H1 (cell line): ENCODE data around the gene ROBO2. TPM values are rescaled to one million over a fixed set of nuclear protein-coding genes. Genes with fewer than 3 reads are reported as not detected.

Experiments used
- CTCF ChIA-PET: fragments of 300-600 bp; sonication (Branson Sonifier 250); formaldehyde crosslinking; loops from one replicate; lab custom pipeline; 2021; ENCODE audit not compliant: partially characterized antibody; lab: Charles Lee
- POLR2A ChIA-PET: fragments of 300-600 bp; sonication (Branson Sonifier 250); formaldehyde crosslinking; loops from one replicate; lab custom pipeline; 2021; ENCODE audit warnings: inconsistent platforms; ENCODE audit not compliant: partially characterized antibody; lab: Charles Lee
- DNase-seq, 2 experiments: peaks; one replicate each; pipeline versions ENCODE4 v3.0.0 to v3.0.0-alpha.2; 2010 to 2022; ENCODE audit warnings: low spot score in 2 of 2, low read depth in 1 of 2, mixed read lengths in 1 of 2
- FAIRE-seq: peaks from 2 replicates; lab custom pipeline; 2011; peaks lifted over from hg19 to GRCh38; lab: Jason Lieb, UNC
- H2AFZ ChIP-seq: 2 replicates; pipeline ENCODE4 v1.8.1; 2012; ENCODE audit warnings: low read length, inconsistent platforms
- H2AK5ac ChIP-seq: 2 replicates; pipeline ENCODE4 v1.6.1; 2013; ENCODE audit warnings: low read depth, low read length
- H2BK120ac ChIP-seq: replicated peaks from 2 replicates; pipeline ENCODE3; 2013; ENCODE audit warnings: low read depth, low read length, inconsistent platforms
- H2BK12ac ChIP-seq: 2 replicates; pipeline ENCODE4 v1.6.1; 2013; ENCODE audit warnings: low read depth, low read length
- H2BK15ac ChIP-seq: 2 replicates; pipeline ENCODE4 v1.6.1; 2013; ENCODE audit warnings: low read length
- H2BK20ac ChIP-seq: 2 replicates; pipeline ENCODE4 v1.6.1; 2013; ENCODE audit warnings: low read length
- H2BK5ac ChIP-seq: 2 replicates; pipeline ENCODE4 v1.6.1; 2013; ENCODE audit warnings: low read depth, low read length
- H3K14ac ChIP-seq: 2 replicates; pipeline ENCODE4 v1.6.1; 2013; ENCODE audit warnings: inconsistent platforms; ENCODE audit not compliant: insufficient read length
- H3K18ac ChIP-seq: 2 replicates; pipeline ENCODE4 v1.6.1; 2013; ENCODE audit warnings: low read length; ENCODE audit errors: extremely low read depth
- H3K23ac ChIP-seq: 2 replicates; pipeline ENCODE4 v1.6.1; 2013; ENCODE audit warnings: inconsistent platforms; ENCODE audit not compliant: insufficient read length
- H3K23me2 ChIP-seq: 2 replicates; pipeline ENCODE4 v1.6.1; 2013; ENCODE audit warnings: low read depth, low read length
- H3K27ac ChIP-seq: 2 replicates; pipeline ENCODE4 v1.6.1; 2011; ENCODE audit warnings: low read depth, low read length, inconsistent platforms
- H3K27me3 ChIP-seq, 4 experiments: replicated peaks in 1 of 4; 1 replicate in 1 of 4; 2 replicates in 3 of 4; pipeline versions ENCODE4 v1.6.1 to v1.8.1; 2011 to 2013; ENCODE audit warnings: low read length in 3 of 4, mild to moderate bottlenecking in 3 of 4, inconsistent platforms in 2 of 4, mixed read lengths in 2 of 4, moderate library complexity in 1 of 4; ENCODE audit not compliant: control insufficient read depth in 3 of 4, insufficient read depth in 3 of 4; ENCODE audit errors: extremely low read depth in 1 of 4
- H3K36me3 ChIP-seq, 4 experiments: 2 replicates each; pipeline versions ENCODE4 v1.6.1 to v1.8.1; 2011 to 2013; ENCODE audit warnings: mild to moderate bottlenecking in 4 of 4, low read length in 3 of 4, moderate library complexity in 2 of 4, control low read depth in 1 of 4, inconsistent platforms in 1 of 4; ENCODE audit not compliant: insufficient read depth in 4 of 4, control insufficient read depth in 2 of 4
- H3K4ac ChIP-seq: replicated peaks from 2 replicates; pipeline ENCODE3; 2013; ENCODE audit warnings: low read length, low read depth, mixed read lengths, inconsistent platforms; ENCODE audit not compliant: insufficient read length
- H3K4me1 ChIP-seq, 4 experiments: replicated peaks in 1 of 4; 1 replicate in 1 of 4; 2 replicates in 3 of 4; pipeline versions ENCODE4 v1.6.1 to v1.8.1; 2011 to 2013; ENCODE audit warnings: low read length in 3 of 4, inconsistent platforms in 2 of 4, mixed read lengths in 1 of 4; ENCODE audit not compliant: insufficient read depth in 4 of 4, control insufficient read depth in 3 of 4
- H3K4me2 ChIP-seq, 2 experiments: 2 replicates each; pipeline versions ENCODE4 v1.6.1 to v1.8.1; 2011 to 2013; ENCODE audit warnings: low read depth in 2 of 2, low read length in 2 of 2, control low read depth in 1 of 2, inconsistent platforms in 1 of 2, mild to moderate bottlenecking in 1 of 2; ENCODE audit not compliant: insufficient read depth in 1 of 2
- H3K4me3 ChIP-seq, 4 experiments: fragments of 200-600, 300-600 bp in 1 of 4; sonication (generic), shearing (Covaris generic), sonication (Bioruptor Twin) in 1 of 4; 2 replicates each; pipeline versions ENCODE4 v1.5.1 to v1.8.1; 2011 to 2016; ENCODE audit warnings: low read length in 4 of 4, low read depth in 3 of 4, control low read depth in 2 of 4, inconsistent platforms in 2 of 4, mild to moderate bottlenecking in 2 of 4, mixed read lengths in 1 of 4, moderate library complexity in 1 of 4; ENCODE audit not compliant: insufficient read depth in 2 of 4; ENCODE audit errors: extremely low read depth in 1 of 4
- H3K56ac ChIP-seq: replicated peaks from 2 replicates; pipeline ENCODE3; 2013; ENCODE audit warnings: low read depth, mild to moderate bottlenecking, mixed read lengths, low read length, inconsistent platforms; ENCODE audit not compliant: insufficient read length
- H3K79me1 ChIP-seq: 2 replicates; pipeline ENCODE4 v1.6.1; 2013; ENCODE audit warnings: low read depth, low read length, control low read depth
- H3K79me2 ChIP-seq, 2 experiments: 2 replicates each; pipeline versions ENCODE4 v1.6.1 to v1.8.1; 2012 to 2013; ENCODE audit warnings: low read length in 2 of 2, mild to moderate bottlenecking in 2 of 2, inconsistent platforms in 1 of 2; ENCODE audit not compliant: insufficient read depth in 2 of 2, control insufficient read depth in 1 of 2
- H3K9ac ChIP-seq, 4 experiments: replicated peaks in 1 of 4; 1 replicate in 1 of 4; 2 replicates in 3 of 4; pipeline versions ENCODE4 v1.6.1 to v1.8.1; 2011 to 2013; ENCODE audit warnings: low read depth in 3 of 4, low read length in 3 of 4, control low read depth in 2 of 4, mild to moderate bottlenecking in 2 of 4, moderate library complexity in 2 of 4, inconsistent platforms in 1 of 4; ENCODE audit errors: extremely low read depth in 1 of 4
- H3K9me3 ChIP-seq, 2 experiments: 2 replicates each; pipeline versions ENCODE4 v1.6.1 to v1.8.1; 2012 to 2013; ENCODE audit warnings: mild to moderate bottlenecking in 2 of 2, moderate library complexity in 2 of 2, control low read depth in 1 of 2, inconsistent platforms in 1 of 2, low read depth in 1 of 2, low read length in 1 of 2, mixed read lengths in 1 of 2; ENCODE audit not compliant: insufficient read depth in 2 of 2
- H4K20me1 ChIP-seq, 2 experiments: replicated peaks in 1 of 2; 2 replicates each; pipeline versions ENCODE3 to v1.8.1; 2011 to 2013; ENCODE audit warnings: inconsistent platforms in 2 of 2, low read length in 2 of 2, mild to moderate bottlenecking in 1 of 2; ENCODE audit not compliant: insufficient read depth in 2 of 2, control insufficient read depth in 1 of 2
- H4K5ac ChIP-seq: 2 replicates; pipeline ENCODE4 v1.6.1; 2013; ENCODE audit warnings: low read length, low read depth, mixed read lengths, inconsistent platforms; ENCODE audit not compliant: insufficient read length
- H4K8ac ChIP-seq: 2 replicates; pipeline ENCODE4 v1.8.0; 2013; ENCODE audit warnings: mild to moderate bottlenecking, moderate library complexity, low read length, inconsistent platforms; ENCODE audit not compliant: insufficient read depth; ENCODE audit errors: extremely low read depth
- H4K91ac ChIP-seq: replicated peaks from 2 replicates; pipeline ENCODE3; 2013; ENCODE audit warnings: low read length, mixed read lengths, inconsistent platforms; ENCODE audit not compliant: insufficient read length
- BACH1 ChIP-seq: IDR thresholded peaks from 2 replicates; pipeline ENCODE4 v1.6.1; 2012; ENCODE audit warnings: low read length, improper control_type of control experiment
- CHD1 ChIP-seq: IDR thresholded peaks from 2 replicates; pipeline ENCODE4 v1.6.1; 2012; ENCODE audit warnings: low read depth, low read length, improper control_type of control experiment
- CTCF ChIP-seq, 3 experiments: IDR thresholded peaks; 1 replicate in 2 of 3; 2 replicates in 1 of 3; pipeline versions ENCODE4 v1.5.1 to v1.6.1; 2011; ENCODE audit warnings: low read length in 3 of 3, mild to moderate bottlenecking in 3 of 3, inconsistent platforms in 2 of 3, low read depth in 1 of 3, moderate library complexity in 1 of 3; ENCODE audit not compliant: insufficient read depth in 1 of 3; ENCODE audit errors: control extremely low read depth in 1 of 3
- GTF2F1 ChIP-seq: IDR thresholded peaks from 2 replicates; pipeline ENCODE4 v1.6.1; 2012; ENCODE audit warnings: low read depth, low read length, improper control_type of control experiment, borderline replicate concordance
- KDM4A ChIP-seq: IDR thresholded peaks from one replicate; pipeline ENCODE4 v1.7.1; 2012; ENCODE audit warnings: low read depth, mild to moderate bottlenecking, moderate library complexity, low read length, inconsistent platforms; ENCODE audit not compliant: severe bottlenecking
- KDM5A ChIP-seq: fragments of 200-600 bp; IDR thresholded peaks from 2 replicates; pipeline ENCODE4 v1.7.1; 2012; ENCODE audit warnings: mild to moderate bottlenecking, low read length, inconsistent platforms, mixed read lengths
- POLR2A ChIP-seq, 2 experiments: IDR thresholded peaks; 1 replicate in 1 of 2; 2 replicates in 1 of 2; pipeline ENCODE4 v1.6.1; 2011; ENCODE audit warnings: low read depth in 2 of 2, low read length in 2 of 2, mild to moderate bottlenecking in 2 of 2; ENCODE audit errors: control extremely low read depth in 1 of 2
- SP2 ChIP-seq: IDR thresholded peaks from 2 replicates; pipeline ENCODE4 v1.6.1; 2012; ENCODE audit warnings: mild to moderate bottlenecking, low read length, inconsistent platforms
- WGBS, 2 experiments: shearing (Covaris generic) in 1 of 2; methylation state at CpG; one replicate each; pipeline versions ENCODE4 v1.1.6 to v1.1.7; 2013 to 2015; ENCODE audit warnings: low lambda C conversion rate in 2 of 2, mixed read lengths in 2 of 2, inconsistent platforms in 1 of 2, low coverage in 1 of 2, missing lambda C conversion rate in 1 of 2; ENCODE audit not compliant: insufficient replicate concordance in 2 of 2, insufficient coverage in 1 of 2, insufficient read length in 1 of 2; ENCODE audit errors: extremely low coverage in 1 of 2, missing lambda C conversion rate in 1 of 2; 5-methylcytosine and 5-hydroxymethylcytosine counted together
- polyA plus RNA-seq, 7 experiments: library from polyadenylated mRNA; depleted of rRNA in 3 of 7; stranded (reverse) in 5 of 7; unstranded in 2 of 7; fragments of >200 nt in 5 of 7; fragments of 200-250 nt in 2 of 7; gene quantifications; 1 replicate in 5 of 7; 2 replicates in 1 of 7; 4 replicates in 1 of 7; pipeline versions ENCODE4 v1.2.1 to v1.2.3, GENCODE V29; 2011 to 2013; ENCODE audit warnings: missing spikeins in 2 of 7, mixed read lengths in 2 of 7
- total RNA-seq: library from RNA; stranded (reverse); fragmentation: NEBNext Ultra II Directional; extraction: Animal tissue kit (Norgen Biotek cat#: 25700); gene quantifications from 2 replicates; pipeline ENCODE4 v1.2.1, GENCODE V29; 2021
- TF ChIP-seq, protein P1 (sequence below): IDR thresholded peaks from 2 replicates; pipeline ENCODE4 v1.6.1; 2012; ENCODE audit warnings: inconsistent platforms

The ROBO2 gene
- total and polyA plus RNA-seq, 2 of the 8 experiments (the other 6 are each of a cell fraction or from before 2014, with no cell fraction given): 1.5 to 2.9 TPM

DNA sequence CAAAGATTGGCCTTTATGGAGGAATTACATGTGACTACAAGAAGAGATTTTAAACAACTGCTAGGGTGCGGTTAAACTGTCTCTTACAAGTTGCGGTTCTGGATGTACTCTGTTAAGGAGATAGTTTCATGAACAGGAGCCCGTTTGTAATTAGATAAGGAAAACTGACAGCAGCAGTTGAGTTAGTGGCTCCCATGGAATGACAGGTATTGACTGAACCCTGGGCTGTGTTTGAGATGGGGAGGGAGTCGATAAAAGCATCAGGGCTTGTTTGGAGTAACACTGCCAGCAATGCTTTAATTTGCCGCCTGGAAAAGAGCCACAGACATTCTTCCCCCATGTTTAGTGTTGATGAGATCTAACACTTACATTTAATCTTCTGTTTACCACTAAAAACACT is 139.9 kb downstream of the ROBO2 start:
- no peak overlapping the region for H4K5ac ChIP-seq
- no peak overlapping the region for H2BK5ac ChIP-seq
- H3K79me1 ChIP-seq: no peaks in the 10 kb centered on the region
- no peak overlapping the region for H4K91ac ChIP-seq
- H2BK12ac ChIP-seq: no peak overlapping the region
- H4K8ac ChIP-seq: no peak overlapping the region
- H3K23me2 ChIP-seq: no peaks in the 10 kb centered on the region
- no peaks in the 10 kb centered on the region for H3K4me1 ChIP-seq
- WGBS, 2 experiments: 91% methylated on average over 5 of the region's 5 CpGs; no CpG with 5 or more reads in 1 of the 2 experiments
- peaks cover 0 to 1% (median 0%) of the 10 kb centered on the region in 4 experiments; a peak in 1 of 7 replicates for H3K27me3 ChIP-seq
- no peaks in the 10 kb centered on the region for H4K20me1 ChIP-seq
- H3K14ac ChIP-seq: no peak overlapping the region
- no peak overlapping the region for H3K56ac ChIP-seq
- H2BK15ac ChIP-seq: no peak overlapping the region
- no peak overlapping the region for H2BK20ac ChIP-seq
- H3K18ac ChIP-seq: no peak overlapping the region
- peak overlapping the region; percentile 59; the same call in 1 of the 2 replicates for H2AFZ ChIP-seq
- no peak overlapping the region for H3K4ac ChIP-seq
- no peak overlapping the region for H3K9ac ChIP-seq
- no peak for DNase-seq
- FAIRE-seq: no peak
- POLR2A ChIA-PET: no interaction called here
- H3K79me2 ChIP-seq: no peaks in the 10 kb centered on the region
- H3K27ac ChIP-seq: no peak overlapping the region
- no peak overlapping the region for H3K4me3 ChIP-seq
- no peak overlapping the region for H2AK5ac ChIP-seq
- TF ChIP-seq, protein P1, sequence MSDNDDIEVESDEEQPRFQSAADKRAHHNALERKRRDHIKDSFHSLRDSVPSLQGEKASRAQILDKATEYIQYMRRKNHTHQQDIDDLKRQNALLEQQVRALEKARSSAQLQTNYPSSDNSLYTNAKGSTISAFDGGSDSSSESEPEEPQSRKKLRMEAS: no peak
- no peak for TF ChIP-seq CTCF (IDR thresholded peaks at IDR 0.05; ENCODE audit: control extremely low read depth in 1 of 3, insufficient read depth in 1 of 3, low read depth in 1 of 3, low read length in 3 of 3)
- TF ChIP-seq SP2: no peak
- no peak for TF ChIP-seq GTF2F1
- TF ChIP-seq POLR2A (IDR thresholded peaks at IDR 0.05; ENCODE audit: control extremely low read depth in 1 of 2, low read depth in 2 of 2, low read length in 2 of 2): no peak
- no peak for TF ChIP-seq BACH1
- no peak for TF ChIP-seq KDM4A
- TF ChIP-seq KDM5A: no peak
- TF ChIP-seq CHD1: no peak
- no peak overlapping the region for H2BK120ac ChIP-seq
- no peak overlapping the region for H3K23ac ChIP-seq
- H3K36me3 ChIP-seq: no peaks in the 10 kb centered on the region
- no peak overlapping the region for H3K4me2 ChIP-seq
- CTCF ChIA-PET: interaction anchor here (0.7 kb wide), 1 partner anchor 118 kb away, joined by 3 read pairs; no protein-coding TSS in a partner anchor
- no peaks in the 10 kb centered on the region for H3K9me3 ChIP-seq
